ENCODE results near the gene ESR2. TPM values are rescaled to one million over a fixed set of nuclear protein-coding genes. Genes with fewer than 3 reads are reported as not detected.

The ESR2 gene
- total RNA-seq, 1 experiment from 2014 or later = 0.47 TPM

DNA sequence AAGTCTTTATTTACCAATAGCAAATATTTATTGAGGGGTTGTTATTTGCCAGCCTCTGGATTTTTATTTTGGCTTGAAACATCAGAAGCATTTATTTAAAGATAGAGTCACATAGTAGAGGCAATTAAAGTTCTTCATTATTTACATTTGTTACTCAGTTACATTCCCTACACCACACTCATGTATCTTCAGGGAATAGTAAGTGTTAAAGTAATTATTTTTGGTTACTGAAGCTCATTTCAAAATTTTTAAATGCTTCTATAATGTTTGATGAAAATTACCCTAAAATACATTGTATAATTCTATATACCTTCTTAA is 205.6 kb downstream of the ESR2 start:
- Mint-ChIP-seq H3K27ac (ENCODE audit: low read depth, unreplicated experiment) (no peak overlapping the region), H3K36me3 (ENCODE audit: insufficient read depth, unreplicated experiment) (no peaks in the 10 kb centered on the region), H3K4me3 (ENCODE audit: unreplicated experiment) (no peak overlapping the region), H3K27me3 (ENCODE audit: insufficient read depth, unreplicated experiment) (no peaks in the 10 kb centered on the region), H3K9me3 (ENCODE audit: unreplicated experiment) (no peaks in the 10 kb centered on the region), H3K4me1 (ENCODE audit: insufficient read depth, unreplicated experiment) (peaks cover 11% of the 10 kb centered on the region)
- TF ChIP-seq, protein P1, sequence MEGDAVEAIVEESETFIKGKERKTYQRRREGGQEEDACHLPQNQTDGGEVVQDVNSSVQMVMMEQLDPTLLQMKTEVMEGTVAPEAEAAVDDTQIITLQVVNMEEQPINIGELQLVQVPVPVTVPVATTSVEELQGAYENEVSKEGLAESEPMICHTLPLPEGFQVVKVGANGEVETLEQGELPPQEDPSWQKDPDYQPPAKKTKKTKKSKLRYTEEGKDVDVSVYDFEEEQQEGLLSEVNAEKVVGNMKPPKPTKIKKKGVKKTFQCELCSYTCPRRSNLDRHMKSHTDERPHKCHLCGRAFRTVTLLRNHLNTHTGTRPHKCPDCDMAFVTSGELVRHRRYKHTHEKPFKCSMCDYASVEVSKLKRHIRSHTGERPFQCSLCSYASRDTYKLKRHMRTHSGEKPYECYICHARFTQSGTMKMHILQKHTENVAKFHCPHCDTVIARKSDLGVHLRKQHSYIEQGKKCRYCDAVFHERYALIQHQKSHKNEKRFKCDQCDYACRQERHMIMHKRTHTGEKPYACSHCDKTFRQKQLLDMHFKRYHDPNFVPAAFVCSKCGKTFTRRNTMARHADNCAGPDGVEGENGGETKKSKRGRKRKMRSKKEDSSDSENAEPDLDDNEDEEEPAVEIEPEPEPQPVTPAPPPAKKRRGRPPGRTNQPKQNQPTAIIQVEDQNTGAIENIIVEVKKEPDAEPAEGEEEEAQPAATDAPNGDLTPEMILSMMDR (IDR thresholded peaks at IDR 0.05; ENCODE audit: unreplicated experiment) = no peak
- BruUV-seq (replicated peaks) = no TSS peak
- ChIA-PET POLR2A (interaction anchor here (0.6 to 2.6 kb wide), 2 partner anchors 24 to 822 kb away, joined by 3 to 6 read pairs; no protein-coding TSS in a partner anchor), CTCF (interaction anchor here (1.8 kb wide), 1 partner anchor 31 kb away, joined by 3 read pairs; no protein-coding TSS in a partner anchor)
- DNase-seq (ENCODE audit: unreplicated experiment) = no peak
- intact Hi-C loops (cut with micrococcal nuclease) = no loop called here

DNA sequence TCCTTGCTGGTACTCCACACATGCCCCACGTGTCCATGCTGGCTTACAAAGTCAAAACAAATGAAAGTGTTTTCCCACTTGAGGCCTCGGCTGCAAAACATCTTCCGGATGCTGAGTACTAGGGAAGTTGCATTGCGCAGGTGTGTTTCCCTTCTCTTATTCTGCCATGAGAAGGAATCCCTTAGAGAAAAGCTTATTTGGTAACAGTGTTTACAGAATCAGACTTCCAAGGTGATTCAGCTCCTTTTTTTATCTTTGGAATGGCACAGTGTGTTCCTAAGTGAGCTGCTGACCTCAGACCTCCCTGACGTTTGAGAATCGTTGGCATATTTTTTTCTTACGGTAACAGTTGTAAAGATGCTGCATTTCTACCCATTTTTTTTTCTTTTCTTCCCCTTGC is 211.3 kb downstream of the ESR2 start:
- TF ChIP-seq, protein P1 (IDR thresholded peaks at IDR 0.05; ENCODE audit: unreplicated experiment) = no peak
- no peaks in the 10 kb centered on the region for H3K27me3 Mint-ChIP-seq (ENCODE audit: insufficient read depth, unreplicated experiment)
- POLR2A ChIA-PET = interaction anchor here (0.6 to 10.5 kb wide), 26 partner anchors 9 to 305 kb away, joined by 3 to 121 read pairs (median 5); partner anchors contain the start of gene SYNE2
- intact Hi-C loops (cut with micrococcal nuclease) = loop anchor here (5.0 kb wide), 1 partner anchor 34 kb away; no protein-coding TSS in a partner anchor
- H3K9me3 Mint-ChIP-seq (ENCODE audit: unreplicated experiment) = no peaks in the 10 kb centered on the region
- CTCF ChIA-PET = interaction anchor here (0.6 to 3.0 kb wide), 9 partner anchors 12 to 291 kb away, joined by 3 to 12 read pairs (median 4); no protein-coding TSS in a partner anchor
- H3K4me1 Mint-ChIP-seq (ENCODE audit: insufficient read depth, unreplicated experiment) = peaks cover 33% of the 10 kb centered on the region
- peaks cover 7% of the 10 kb centered on the region for H3K36me3 Mint-ChIP-seq (ENCODE audit: insufficient read depth, unreplicated experiment)
- H3K27ac Mint-ChIP-seq (ENCODE audit: low read depth, unreplicated experiment) = peak overlapping the region; percentile 96
- peak; percentile 92 for DNase-seq (ENCODE audit: unreplicated experiment)
- BruUV-seq (replicated peaks) = no TSS peak
- H3K4me3 Mint-ChIP-seq (ENCODE audit: unreplicated experiment) = peak overlapping the region; percentile 56

DNA sequence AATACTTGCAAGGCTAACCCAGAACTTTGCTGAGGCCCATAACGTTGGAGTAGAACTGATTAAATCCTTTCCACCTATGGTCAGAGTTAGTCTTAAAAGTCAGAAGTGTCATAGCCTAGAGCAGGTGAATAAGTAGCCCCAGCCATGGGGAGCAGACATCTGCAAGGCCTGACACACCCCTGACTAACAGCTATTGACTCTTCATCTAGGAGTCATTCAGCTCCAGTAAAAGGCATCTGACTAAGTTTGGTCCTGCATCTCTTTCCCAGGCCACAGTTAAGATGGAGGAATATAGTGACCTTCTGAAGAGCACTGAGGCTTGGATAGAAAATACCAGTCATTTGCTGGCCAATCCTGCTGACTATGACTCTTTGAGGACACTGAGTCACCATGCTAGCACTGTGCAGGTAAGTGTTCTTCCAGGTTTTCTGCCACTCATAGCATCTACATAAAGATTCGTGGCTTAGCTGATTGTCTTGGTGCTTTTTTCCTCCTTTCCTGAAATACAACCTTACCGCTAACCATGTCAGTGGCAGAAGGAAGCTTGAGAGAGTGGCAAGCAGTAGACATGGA is 212.9 kb downstream of the ESR2 start:
- no peak overlapping the region for H3K4me3 Mint-ChIP-seq (ENCODE audit: unreplicated experiment)
- ChIA-PET CTCF (interaction anchor here (0.7 to 3.0 kb wide), 4 partner anchors 20 to 405 kb away, joined by 3 to 12 read pairs (median 5); no protein-coding TSS in a partner anchor), POLR2A (interaction anchor here (0.9 to 10.5 kb wide), 5 partner anchors 11 to 158 kb away, joined by 3 to 121 read pairs (median 97); no protein-coding TSS in a partner anchor)
- no peaks in the 10 kb centered on the region for H3K9me3 Mint-ChIP-seq (ENCODE audit: unreplicated experiment)
- TF ChIP-seq, protein P1 (IDR thresholded peaks at IDR 0.05; ENCODE audit: unreplicated experiment) = no peak
- H3K4me1 Mint-ChIP-seq (ENCODE audit: insufficient read depth, unreplicated experiment) = peaks cover 33% of the 10 kb centered on the region
- no TSS peak for BruUV-seq (replicated peaks)
- no peak for DNase-seq (ENCODE audit: unreplicated experiment)
- peak overlapping the region; percentile 96 for H3K27ac Mint-ChIP-seq (ENCODE audit: low read depth, unreplicated experiment)
- H3K36me3 Mint-ChIP-seq (ENCODE audit: insufficient read depth, unreplicated experiment) = peaks cover 7% of the 10 kb centered on the region
- intact Hi-C loops (cut with micrococcal nuclease) = loop anchor here (5.0 kb wide), 1 partner anchor 36 kb away; no protein-coding TSS in a partner anchor
- no peaks in the 10 kb centered on the region for H3K27me3 Mint-ChIP-seq (ENCODE audit: insufficient read depth, unreplicated experiment)

DNA sequence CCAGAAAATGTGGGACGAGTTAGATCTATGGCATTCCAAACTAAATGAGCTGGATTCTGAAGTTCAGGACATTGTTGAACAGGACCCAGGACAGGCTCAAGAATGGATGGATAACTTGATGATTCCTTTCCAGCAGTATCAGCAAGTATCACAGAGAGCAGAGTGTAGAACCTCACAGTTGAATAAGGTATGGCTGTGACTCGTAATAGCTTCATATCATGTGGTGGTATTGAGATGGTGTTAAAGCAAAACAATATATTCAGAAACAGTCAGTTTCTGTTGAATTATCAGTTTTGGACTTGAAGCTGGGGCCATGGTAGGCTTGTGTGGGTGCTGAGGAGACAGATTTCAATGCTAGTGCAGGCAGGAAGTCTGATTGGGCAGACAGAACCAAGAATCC is 213.7 kb downstream of the ESR2 start:
- Mint-ChIP-seq H3K9me3 (ENCODE audit: unreplicated experiment) (no peaks in the 10 kb centered on the region), H3K36me3 (ENCODE audit: insufficient read depth, unreplicated experiment) (peaks cover 7% of the 10 kb centered on the region), H3K27me3 (ENCODE audit: insufficient read depth, unreplicated experiment) (no peaks in the 10 kb centered on the region), H3K4me3 (ENCODE audit: unreplicated experiment) (no peak overlapping the region), H3K4me1 (ENCODE audit: insufficient read depth, unreplicated experiment) (peaks cover 26% of the 10 kb centered on the region), H3K27ac (ENCODE audit: low read depth, unreplicated experiment) (peak overlapping the region; percentile 96)
- no peak for DNase-seq (ENCODE audit: unreplicated experiment)
- TF ChIP-seq, protein P1 (IDR thresholded peaks at IDR 0.05; ENCODE audit: unreplicated experiment) = no peak
- POLR2A ChIA-PET = interaction anchor here (0.7 to 10.5 kb wide), 6 partner anchors 10 to 38 kb away, joined by 3 to 121 read pairs (median 50); no protein-coding TSS in a partner anchor
- BruUV-seq (replicated peaks) = no TSS peak
- intact Hi-C loops (cut with micrococcal nuclease) = loop anchor here (5.0 kb wide), 1 partner anchor 37 kb away; no protein-coding TSS in a partner anchor
- CTCF ChIA-PET = interaction anchor here (1.0 kb wide), 1 partner anchor 19 kb away, joined by 4 read pairs; no protein-coding TSS in a partner anchor
